Keratinocyte (primary cell): ENCODE data around the gene RIPPLY2. TPM values are rescaled to one million over a fixed set of nuclear protein-coding genes. Genes with fewer than 3 reads are reported as not detected.

Experiments
- DNase-seq: peaks from one replicate; pipeline ENCODE4 v3.0.0-alpha.2; 2011; ENCODE audit warnings: low read depth, missing footprints, low spot score
- FAIRE-seq: peaks from 2 replicates; lab custom pipeline; 2011; peaks lifted over from hg19 to GRCh38; lab: Jason Lieb, UNC
- H2AFZ ChIP-seq: 2 replicates; pipeline ENCODE4 v1.6.0; 2012; ENCODE audit warnings: low read length, control low read depth, inconsistent platforms; ENCODE audit not compliant: control insufficient read depth
- H3K27ac ChIP-seq: 2 replicates; pipeline ENCODE4 v1.5.1; 2011; ENCODE audit warnings: low read length; ENCODE audit not compliant: control insufficient read depth, insufficient read depth
- H3K27me3 ChIP-seq: 3 replicates; pipeline ENCODE4 v1.6.0; 2011; ENCODE audit warnings: low read length; ENCODE audit not compliant: control insufficient read depth, insufficient read depth; ENCODE audit errors: extremely low read depth
- H3K36me3 ChIP-seq, 2 experiments: 2 replicates in 1 of 2; 3 replicates in 1 of 2; pipeline ENCODE4 v1.5.1; 2011; ENCODE audit warnings: low read length in 2 of 2, mild to moderate bottlenecking in 1 of 2; ENCODE audit not compliant: control insufficient read depth in 2 of 2, insufficient read depth in 2 of 2; ENCODE audit errors: extremely low read depth in 1 of 2
- H3K4me1 ChIP-seq: 3 replicates; pipeline ENCODE4 v1.5.1; 2011; ENCODE audit warnings: low read length; ENCODE audit not compliant: control insufficient read depth, insufficient read depth; ENCODE audit errors: extremely low read depth
- H3K4me2 ChIP-seq: 3 replicates; pipeline ENCODE4 v1.6.0; 2011; ENCODE audit warnings: low read depth, low read length; ENCODE audit not compliant: control insufficient read depth, insufficient read depth; ENCODE audit errors: extremely low read depth
- H3K4me3 ChIP-seq, 3 experiments: fragments of 200-600 bp in 1 of 3; sonication (generic) in 1 of 3; 2 replicates in 2 of 3; 3 replicates in 1 of 3; pipeline ENCODE4 v1.5.1; 2011 to 2016; ENCODE audit warnings: low read length in 3 of 3, mild to moderate bottlenecking in 3 of 3, control low read depth in 2 of 3, inconsistent platforms in 1 of 3, low read depth in 1 of 3, mixed read lengths in 1 of 3, mixed run types in 1 of 3, moderate library complexity in 1 of 3; ENCODE audit not compliant: control insufficient read depth in 2 of 3, insufficient read depth in 2 of 3; ENCODE audit errors: extremely low read depth in 1 of 3
- H3K79me2 ChIP-seq: 2 replicates; pipeline ENCODE4 v1.6.0; 2012; ENCODE audit warnings: low read length; ENCODE audit not compliant: control insufficient read depth, insufficient read depth
- H3K9ac ChIP-seq: 3 replicates; pipeline ENCODE4 v1.6.0; 2011; ENCODE audit warnings: low read length; ENCODE audit not compliant: control insufficient read depth, insufficient read depth; ENCODE audit errors: extremely low read depth
- H3K9me1 ChIP-seq: 3 replicates; pipeline ENCODE4 v1.6.0; 2011; ENCODE audit warnings: low read length; ENCODE audit not compliant: control insufficient read depth, insufficient read depth; ENCODE audit errors: extremely low read depth
- H3K9me3 ChIP-seq: 2 replicates; pipeline ENCODE4 v1.5.1; 2012; ENCODE audit warnings: low read depth, low read length; ENCODE audit not compliant: control insufficient read depth
- H4K20me1 ChIP-seq: 3 replicates; pipeline ENCODE4 v1.6.0; 2011; ENCODE audit warnings: low read length; ENCODE audit not compliant: control insufficient read depth, insufficient read depth; ENCODE audit errors: extremely low read depth
- EZH2 ChIP-seq: IDR thresholded peaks from one replicate; pipeline ENCODE4 v1.6.1; 2012; ENCODE audit warnings: inconsistent platforms, mild to moderate bottlenecking, low read length, moderate library complexity
- dilution Hi-C: fragments of 300-500 bp; cut with MboI; formaldehyde crosslinking; loops from one replicate; pipeline ENCODE4 v1.7.0; 2020; ENCODE audit warnings: low sequenced_read_pairs; ENCODE audit not compliant: extremely low pct_ligation_motif_present
- polyA plus RNA-seq, 5 experiments: library from polyadenylated mRNA; depleted of rRNA in 3 of 5; stranded (reverse) in 3 of 5; stranded (forward) in 1 of 5; unstranded in 1 of 5; fragments of >200 nt; gene quantifications; 1 replicate in 1 of 5; 2 replicates in 3 of 5; 3 replicates in 1 of 5; pipeline versions ENCODE4 v1.2.1 to v1.2.3, GENCODE V29; 2011 to 2012; ENCODE audit warnings: missing spikeins in 2 of 5, low read depth in 1 of 5, low replicate concordance in 1 of 5
- TF ChIP-seq, protein P1 (sequence below), 3 experiments: IDR thresholded peaks in 1 of 3; conservative IDR thresholded peaks in 1 of 3; optimal IDR thresholded peaks in 1 of 3; 2 replicates in 2 of 3; 3 replicates in 1 of 3; pipeline versions ENCODE3 to v1.5.1; 2011; ENCODE audit warnings: low read length in 3 of 3, mild to moderate bottlenecking in 3 of 3, moderate library complexity in 2 of 3, control low read depth in 1 of 3, inconsistent platforms in 1 of 3; ENCODE audit not compliant: insufficient read depth in 2 of 3; ENCODE audit errors: extremely low read depth in 1 of 3

RIPPLY2 gene
- polyA plus RNA-seq, 1 donor (not counting 4 experiments of a cell fraction or from before 2014, with no cell fraction given) = 0.60 TPM

DNA sequence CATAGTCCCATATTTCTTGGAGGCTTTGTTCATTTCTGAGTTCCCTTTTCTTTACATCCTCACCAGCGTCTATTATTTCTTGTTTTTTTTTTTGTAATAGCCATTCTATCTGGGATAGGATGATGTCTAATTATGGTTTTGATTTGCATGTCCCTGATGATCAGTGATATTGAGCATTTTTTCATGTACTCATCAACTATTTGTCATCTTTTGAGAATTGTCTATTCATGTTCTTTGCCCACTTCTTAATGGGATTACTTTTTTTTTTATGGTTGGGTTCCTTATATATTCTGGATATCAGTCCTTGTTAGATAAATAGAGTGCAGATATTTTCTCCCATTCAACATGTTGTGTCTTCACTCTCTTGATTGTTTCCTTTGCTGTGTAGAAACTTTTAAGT is 48.5 kb downstream of the RIPPLY2 start:
- no peak overlapping the region for H3K27ac ChIP-seq
- H3K9me1 ChIP-seq = no peaks in the 10 kb centered on the region
- no peak overlapping the region for H3K9ac ChIP-seq
- no peaks in the 10 kb centered on the region for H3K27me3 ChIP-seq
- H3K79me2 ChIP-seq = peaks cover 9% of the 10 kb centered on the region
- H2AFZ ChIP-seq = no peak overlapping the region
- H3K9me3 ChIP-seq = no peaks in the 10 kb centered on the region
- H3K4me1 ChIP-seq = no peaks in the 10 kb centered on the region
- no peak overlapping the region for H3K4me2 ChIP-seq
- no peak for TF ChIP-seq EZH2
- TF ChIP-seq, protein P1, sequence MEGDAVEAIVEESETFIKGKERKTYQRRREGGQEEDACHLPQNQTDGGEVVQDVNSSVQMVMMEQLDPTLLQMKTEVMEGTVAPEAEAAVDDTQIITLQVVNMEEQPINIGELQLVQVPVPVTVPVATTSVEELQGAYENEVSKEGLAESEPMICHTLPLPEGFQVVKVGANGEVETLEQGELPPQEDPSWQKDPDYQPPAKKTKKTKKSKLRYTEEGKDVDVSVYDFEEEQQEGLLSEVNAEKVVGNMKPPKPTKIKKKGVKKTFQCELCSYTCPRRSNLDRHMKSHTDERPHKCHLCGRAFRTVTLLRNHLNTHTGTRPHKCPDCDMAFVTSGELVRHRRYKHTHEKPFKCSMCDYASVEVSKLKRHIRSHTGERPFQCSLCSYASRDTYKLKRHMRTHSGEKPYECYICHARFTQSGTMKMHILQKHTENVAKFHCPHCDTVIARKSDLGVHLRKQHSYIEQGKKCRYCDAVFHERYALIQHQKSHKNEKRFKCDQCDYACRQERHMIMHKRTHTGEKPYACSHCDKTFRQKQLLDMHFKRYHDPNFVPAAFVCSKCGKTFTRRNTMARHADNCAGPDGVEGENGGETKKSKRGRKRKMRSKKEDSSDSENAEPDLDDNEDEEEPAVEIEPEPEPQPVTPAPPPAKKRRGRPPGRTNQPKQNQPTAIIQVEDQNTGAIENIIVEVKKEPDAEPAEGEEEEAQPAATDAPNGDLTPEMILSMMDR (optimal IDR thresholded peaks at IDR 0.05 in 1 of 3, IDR thresholded peaks at IDR 0.05 in 1 of 3, conservative IDR thresholded peaks at IDR 0.05 in 1 of 3; ENCODE audit: extremely low read depth in 1 of 3, insufficient read depth in 2 of 3, low read length in 3 of 3) = no peak
- no peak overlapping the region for H3K4me3 ChIP-seq
- no peak for DNase-seq
- no peak for FAIRE-seq
- no peaks in the 10 kb centered on the region for H4K20me1 ChIP-seq
- no peaks in the 10 kb centered on the region for H3K36me3 ChIP-seq
- dilution Hi-C loops = no loop called here

DNA sequence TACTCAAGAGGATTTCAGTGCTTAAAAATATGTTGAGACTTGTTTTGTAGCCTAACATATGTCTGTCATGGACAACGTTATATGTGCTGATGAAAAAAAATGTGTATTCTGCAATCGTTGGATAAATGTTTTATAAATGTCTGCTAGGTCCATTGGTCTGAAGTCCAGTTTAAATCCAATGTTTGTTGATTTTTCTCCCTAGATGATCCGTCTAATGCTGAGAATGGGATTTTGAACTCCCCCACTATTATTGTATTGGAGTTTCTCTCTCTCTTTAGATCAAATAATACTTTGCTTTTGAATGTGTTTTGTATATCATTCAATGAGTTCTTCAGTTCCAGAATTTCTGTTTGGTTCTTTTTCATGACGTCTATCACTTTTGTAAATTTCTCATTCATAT is 51.2 kb downstream of the RIPPLY2 start:
- Histone ChIP-seq H4K20me1 (no peaks in the 10 kb centered on the region), H3K36me3 (no peaks in the 10 kb centered on the region), H2AFZ (no peak overlapping the region), H3K9me1 (no peaks in the 10 kb centered on the region), H3K79me2 (peaks cover 9% of the 10 kb centered on the region), H3K27ac (no peak overlapping the region), H3K27me3 (no peaks in the 10 kb centered on the region), H3K4me2 (no peak overlapping the region), H3K4me3 (no peak overlapping the region), H3K9ac (no peak overlapping the region), H3K9me3 (no peaks in the 10 kb centered on the region), H3K4me1 (no peaks in the 10 kb centered on the region)
- dilution Hi-C loops = no loop called here
- DNase-seq (no peak), FAIRE-seq (no peak)
- TF ChIP-seq, protein P1 (optimal IDR thresholded peaks at IDR 0.05 in 1 of 3, IDR thresholded peaks at IDR 0.05 in 1 of 3, conservative IDR thresholded peaks at IDR 0.05 in 1 of 3; ENCODE audit: extremely low read depth in 1 of 3, insufficient read depth in 2 of 3, low read length in 3 of 3) = no peak
- no peak for TF ChIP-seq EZH2
